Liver (tissue), 9 donors: Measurements from ENCODE around the gene FAM9A. TPM values are rescaled to one million over a fixed set of nuclear protein-coding genes. Genes with fewer than 3 reads are reported as not detected.
"Not testable (repeated sequence)": the region's sequence is repeated elsewhere in the genome, so short reads cannot be mapped to it uniquely, and the experiment has no call there.

Source experiments
- DNase-seq: peaks from one replicate; pipeline ENCODE4 v3.0.0-alpha.2; 2017; ENCODE audit warnings: low spot score
- H3K27ac ChIP-seq, 2 donors: one replicate each; pipeline ENCODE4 v1.7.0; 2013; ENCODE audit warnings: inconsistent platforms in 2 of 2, low read length in 2 of 2, control low read depth in 1 of 2, low read depth in 1 of 2, mild to moderate bottlenecking in 1 of 2
- H3K27me3 ChIP-seq, 4 donors: one replicate each; pipeline versions ENCODE4 v1.6.1 to v1.7.0; 2013; ENCODE audit warnings: low read length in 3 of 4, inconsistent platforms in 1 of 4, mild to moderate bottlenecking in 1 of 4, moderate library complexity in 1 of 4; ENCODE audit not compliant: control insufficient read depth in 4 of 4, insufficient read depth in 4 of 4
- H3K36me3 ChIP-seq, 4 donors: one replicate each; pipeline versions ENCODE4 v1.6.1 to v1.7.0; 2013; ENCODE audit warnings: low read length in 3 of 4, mild to moderate bottlenecking in 3 of 4, low read depth in 1 of 4, moderate library complexity in 1 of 4; ENCODE audit not compliant: control insufficient read depth in 4 of 4, insufficient read depth in 3 of 4
- H3K4me1 ChIP-seq, 4 donors: one replicate each; pipeline versions ENCODE4 v1.6.1 to v1.7.0; 2013; ENCODE audit warnings: low read length in 3 of 4, mild to moderate bottlenecking in 3 of 4, moderate library complexity in 1 of 4; ENCODE audit not compliant: control insufficient read depth in 4 of 4, insufficient read depth in 4 of 4
- H3K4me3 ChIP-seq, 3 donors: one replicate each; pipeline versions ENCODE4 v1.6.1 to v1.7.0; 2013; ENCODE audit warnings: low read length in 3 of 3, control low read depth in 1 of 3, low read depth in 1 of 3, mild to moderate bottlenecking in 1 of 3
- H3K9ac ChIP-seq, 2 donors: one replicate each; pipeline ENCODE4 v1.7.0; 2013; ENCODE audit warnings: low read length in 2 of 2, mild to moderate bottlenecking in 2 of 2, moderate library complexity in 2 of 2, control low read depth in 1 of 2, low read depth in 1 of 2
- H3K9me3 ChIP-seq, 4 donors: one replicate each; pipeline versions ENCODE4 v1.6.1 to v1.7.0; 2013; ENCODE audit warnings: low read length in 3 of 4; ENCODE audit not compliant: control insufficient read depth in 4 of 4
- ATF3 ChIP-seq: IDR thresholded peaks from 2 replicates; pipeline ENCODE4 v1.6.1; 2016; ENCODE audit warnings: antibody characterized with exemption
- CTCF ChIP-seq: fragments of 150-350 bp; IDR thresholded peaks from 2 replicates; pipeline ENCODE4 v1.5.1; 2017; ENCODE audit warnings: improper control_type of control experiment, low read depth, low read length; ENCODE audit not compliant: missing input control
- FOXA1 ChIP-seq: IDR thresholded peaks from 2 replicates; pipeline ENCODE4 v1.6.1; 2016; ENCODE audit warnings: antibody characterized with exemption
- FOXA2 ChIP-seq: IDR thresholded peaks from 2 replicates; pipeline ENCODE4 v1.6.1; 2016; ENCODE audit warnings: antibody characterized with exemption
- GABPA ChIP-seq, 2 donors: IDR thresholded peaks in 1 of 2; conservative IDR thresholded peaks in 1 of 2; 2 replicates each; pipeline ENCODE4 v1.6.1; 2016; ENCODE audit warnings: antibody characterized with exemption in 2 of 2, mild to moderate bottlenecking in 1 of 2, moderate library complexity in 1 of 2
- HNF4A ChIP-seq, 2 donors: conservative IDR thresholded peaks; 2 replicates each; pipeline ENCODE4 v1.6.1; 2016; ENCODE audit warnings: antibody characterized with exemption in 2 of 2, mild to moderate bottlenecking in 2 of 2
- HNF4G ChIP-seq: IDR thresholded peaks from 2 replicates; pipeline ENCODE4 v1.6.1; 2016; ENCODE audit warnings: antibody characterized with exemption
- JUND ChIP-seq, 2 donors: IDR thresholded peaks; 2 replicates each; pipeline ENCODE4 v1.6.1; 2016; ENCODE audit warnings: antibody characterized with exemption in 2 of 2
- NR2F2 ChIP-seq: IDR thresholded peaks from 2 replicates; pipeline ENCODE4 v1.6.1; 2016; ENCODE audit warnings: antibody characterized with exemption
- RAD21 ChIP-seq, 2 donors: IDR thresholded peaks; 2 replicates each; pipeline ENCODE4 v1.6.1; 2016; ENCODE audit warnings: antibody characterized with exemption in 2 of 2, mild to moderate bottlenecking in 2 of 2
- RXRA ChIP-seq, 2 donors: IDR thresholded peaks; 2 replicates each; pipeline ENCODE4 v1.6.1; 2017 to 2018; ENCODE audit warnings: antibody characterized with exemption in 2 of 2, mild to moderate bottlenecking in 1 of 2
- YY1 ChIP-seq: IDR thresholded peaks from 2 replicates; pipeline ENCODE4 v1.6.1; 2016; ENCODE audit warnings: antibody characterized with exemption, mild to moderate bottlenecking
- ZBTB33 ChIP-seq: IDR thresholded peaks from 2 replicates; pipeline ENCODE4 v1.6.1; 2016; ENCODE audit warnings: antibody characterized with exemption
- WGBS: extraction: QIAGEN DNeasy Blood & Tissue Kit; methylation state at CpG from one replicate; pipeline ENCODE4 v1.1.7; 2013; 5-methylcytosine and 5-hydroxymethylcytosine counted together
- polyA plus RNA-seq, 2 donors: library from polyadenylated mRNA; stranded (reverse) in 1 of 2; unstranded in 1 of 2; fragments of 200-250 nt in 1 of 2; fragments of >200 nt in 1 of 2; fragmentation: Nextera tagmentation in 1 of 2; extraction: Ambion mirVana in 1 of 2; gene quantifications; one replicate each; pipeline versions ENCODE4 v1.2.1 to v1.2.3, GENCODE V29; 2013 to 2015
- total RNA-seq, 2 donors: library from RNA; depleted of rRNA; stranded (reverse); fragments of >200 nt; gene quantifications; one replicate each; pipeline ENCODE4 v1.2.3, GENCODE V29; 2014
- TF ChIP-seq, protein P1 (sequence below): IDR thresholded peaks from 2 replicates; pipeline ENCODE4 v1.6.1; 2016; ENCODE audit warnings: antibody characterized with exemption
- TF ChIP-seq, protein P2 (sequence below): IDR thresholded peaks from 2 replicates; pipeline ENCODE4 v1.6.1; 2016; ENCODE audit warnings: antibody characterized with exemption, mild to moderate bottlenecking
- donor health status: healthy.
- donor health status: healthy.
- donor health status: healthy.
- donor health status: healthy.
- donor health status: healthy.

FAM9A gene
- total and polyA plus RNA-seq, 4 donors: 0.51 TPM; not detected in 3

DNA sequence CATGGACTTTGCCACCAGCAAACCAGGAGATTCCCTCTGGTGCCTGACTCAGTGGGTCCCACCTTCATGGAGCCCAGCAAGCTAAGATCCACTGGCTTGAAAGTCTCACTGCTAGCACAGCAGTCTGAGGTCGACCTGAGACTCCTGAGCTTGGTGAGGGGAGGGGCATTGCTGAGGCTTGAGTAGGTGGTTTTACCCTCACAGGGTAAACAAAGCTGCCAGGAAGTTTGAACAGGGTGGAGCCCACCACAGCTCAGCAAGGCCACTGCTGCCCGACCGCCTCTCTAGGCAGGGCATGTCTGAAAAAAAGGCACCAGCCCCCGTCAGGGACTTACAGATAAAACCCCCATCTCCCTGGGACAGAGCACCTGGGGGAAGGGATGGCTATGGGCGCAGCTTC lies 28.1 kb downstream of the FAM9A start (continued):
- TF ChIP-seq ZBTB33 (no peak), FOXA2 (no peak), ATF3 (no peak), RAD21 (IDR thresholded peaks at IDR 0.05) (no peak), RXRA (IDR thresholded peaks at IDR 0.05) (no peak), JUND (IDR thresholded peaks at IDR 0.05) (no peak), CTCF (no peak), GABPA (IDR thresholded peaks at IDR 0.05 in 1 of 2, conservative IDR thresholded peaks at IDR 0.05 in 1 of 2) (no peak)

DNA sequence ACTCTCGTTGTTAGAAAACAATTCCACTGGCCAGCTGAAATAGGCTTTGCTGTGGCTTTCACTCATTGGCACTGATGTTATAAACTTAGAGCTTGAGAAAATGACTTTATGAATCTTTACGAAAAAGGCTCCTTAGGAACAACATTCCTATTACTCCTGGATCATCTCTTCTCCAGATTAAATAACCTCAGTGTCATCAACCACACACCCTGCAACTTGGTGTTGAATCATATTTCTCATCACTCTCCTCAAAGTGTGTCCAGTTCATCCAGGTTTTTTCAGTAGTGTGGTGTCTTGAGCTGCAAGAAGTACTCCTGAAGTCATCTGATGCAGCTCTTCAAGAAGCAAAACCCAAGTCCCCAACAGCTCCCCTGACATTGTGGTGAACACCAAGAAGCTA lies 41.2 kb downstream of the FAM9A start:
- Histone ChIP-seq H3K4me1 (no peaks in the 10 kb centered on the region), H3K4me3 (no peak overlapping the region), H3K9ac (no peak overlapping the region), H3K27ac (no peak overlapping the region), H3K27me3 (no peaks in the 10 kb centered on the region), H3K36me3 (no peaks in the 10 kb centered on the region), H3K9me3 (no peaks in the 10 kb centered on the region)
- DNase-seq: no peak
- TF ChIP-seq, protein P1, sequence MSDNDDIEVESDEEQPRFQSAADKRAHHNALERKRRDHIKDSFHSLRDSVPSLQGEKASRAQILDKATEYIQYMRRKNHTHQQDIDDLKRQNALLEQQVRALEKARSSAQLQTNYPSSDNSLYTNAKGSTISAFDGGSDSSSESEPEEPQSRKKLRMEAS: no peak
- TF ChIP-seq YY1: no peak
- no peak for TF ChIP-seq GABPA (IDR thresholded peaks at IDR 0.05 in 1 of 2, conservative IDR thresholded peaks at IDR 0.05 in 1 of 2)
- TF ChIP-seq RAD21 (IDR thresholded peaks at IDR 0.05): no peak
- TF ChIP-seq, protein P2, sequence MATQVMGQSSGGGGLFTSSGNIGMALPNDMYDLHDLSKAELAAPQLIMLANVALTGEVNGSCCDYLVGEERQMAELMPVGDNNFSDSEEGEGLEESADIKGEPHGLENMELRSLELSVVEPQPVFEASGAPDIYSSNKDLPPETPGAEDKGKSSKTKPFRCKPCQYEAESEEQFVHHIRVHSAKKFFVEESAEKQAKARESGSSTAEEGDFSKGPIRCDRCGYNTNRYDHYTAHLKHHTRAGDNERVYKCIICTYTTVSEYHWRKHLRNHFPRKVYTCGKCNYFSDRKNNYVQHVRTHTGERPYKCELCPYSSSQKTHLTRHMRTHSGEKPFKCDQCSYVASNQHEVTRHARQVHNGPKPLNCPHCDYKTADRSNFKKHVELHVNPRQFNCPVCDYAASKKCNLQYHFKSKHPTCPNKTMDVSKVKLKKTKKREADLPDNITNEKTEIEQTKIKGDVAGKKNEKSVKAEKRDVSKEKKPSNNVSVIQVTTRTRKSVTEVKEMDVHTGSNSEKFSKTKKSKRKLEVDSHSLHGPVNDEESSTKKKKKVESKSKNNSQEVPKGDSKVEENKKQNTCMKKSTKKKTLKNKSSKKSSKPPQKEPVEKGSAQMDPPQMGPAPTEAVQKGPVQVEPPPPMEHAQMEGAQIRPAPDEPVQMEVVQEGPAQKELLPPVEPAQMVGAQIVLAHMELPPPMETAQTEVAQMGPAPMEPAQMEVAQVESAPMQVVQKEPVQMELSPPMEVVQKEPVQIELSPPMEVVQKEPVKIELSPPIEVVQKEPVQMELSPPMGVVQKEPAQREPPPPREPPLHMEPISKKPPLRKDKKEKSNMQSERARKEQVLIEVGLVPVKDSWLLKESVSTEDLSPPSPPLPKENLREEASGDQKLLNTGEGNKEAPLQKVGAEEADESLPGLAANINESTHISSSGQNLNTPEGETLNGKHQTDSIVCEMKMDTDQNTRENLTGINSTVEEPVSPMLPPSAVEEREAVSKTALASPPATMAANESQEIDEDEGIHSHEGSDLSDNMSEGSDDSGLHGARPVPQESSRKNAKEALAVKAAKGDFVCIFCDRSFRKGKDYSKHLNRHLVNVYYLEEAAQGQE: no peak
- TF ChIP-seq HNF4A (conservative IDR thresholded peaks at IDR 0.05): no peak
- no peak for TF ChIP-seq FOXA1
- TF ChIP-seq NR2F2: no peak
- TF ChIP-seq HNF4G: no peak
- TF ChIP-seq ZBTB33: no peak
- WGBS: 87% methylated on average over 2 of the region's 2 CpGs

DNA sequence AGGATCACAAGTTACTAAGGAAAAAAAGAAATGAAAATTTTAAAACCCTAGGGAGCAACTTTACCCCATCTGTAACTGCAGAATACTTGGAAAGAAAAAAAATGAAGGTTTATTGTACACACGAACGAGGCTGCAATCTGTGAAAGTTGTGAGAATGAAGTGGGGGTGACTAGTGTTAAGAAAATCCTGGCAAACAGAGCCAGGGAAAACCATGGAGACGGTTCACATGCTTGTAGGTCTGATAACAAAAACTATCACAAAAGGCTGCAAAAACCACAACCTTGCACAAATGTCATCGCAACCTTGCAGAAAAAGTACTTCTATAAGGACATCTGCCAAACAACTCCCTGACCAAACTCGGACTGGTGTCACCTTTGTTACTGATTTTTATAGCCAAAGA lies 42.5 kb downstream of the FAM9A start:
- H3K9me3 ChIP-seq, H3K27ac ChIP-seq, DNase-seq, H3K9ac ChIP-seq, H3K36me3 ChIP-seq, H3K27me3 ChIP-seq, H3K4me3 ChIP-seq, H3K4me1 ChIP-seq: not testable (repeated sequence)
- 74% methylated on average over 5 of the region's 5 CpGs for WGBS

- WGBS: 97% methylated on average over 7 of the region's 7 CpGs
- H3K9me3 ChIP-seq, H3K4me3 ChIP-seq, H3K36me3 ChIP-seq, H3K9ac ChIP-seq, H3K4me1 ChIP-seq, H3K27ac ChIP-seq, DNase-seq, H3K27me3 ChIP-seq: not testable (repeated sequence)
Observed at GRCh38 chrX:8757609-8758389, 43.4 kb downstream of the FAM9A start.
